GM23248 (cell line): ENCODE data around the gene MAN2B2.

ENCODE experiments used
- EZH2 ChIP-seq: fragments of 200-600 bp; sonication (generic); IDR thresholded peaks from 2 replicates; pipeline ENCODE4 v1.6.1; 2018; ENCODE audit warnings: antibody characterized with exemption, mild to moderate bottlenecking; ENCODE audit not compliant: insufficient read depth, poor library complexity, severe bottlenecking
- EZH2phosphoT487 ChIP-seq: fragments of 200-600 bp; sonication (generic); IDR thresholded peaks from 2 replicates; pipeline ENCODE4 v1.6.1; 2018; ENCODE audit warnings: antibody characterized with exemption, moderate library complexity, mild to moderate bottlenecking, low read depth; ENCODE audit not compliant: insufficient read depth

DNA sequence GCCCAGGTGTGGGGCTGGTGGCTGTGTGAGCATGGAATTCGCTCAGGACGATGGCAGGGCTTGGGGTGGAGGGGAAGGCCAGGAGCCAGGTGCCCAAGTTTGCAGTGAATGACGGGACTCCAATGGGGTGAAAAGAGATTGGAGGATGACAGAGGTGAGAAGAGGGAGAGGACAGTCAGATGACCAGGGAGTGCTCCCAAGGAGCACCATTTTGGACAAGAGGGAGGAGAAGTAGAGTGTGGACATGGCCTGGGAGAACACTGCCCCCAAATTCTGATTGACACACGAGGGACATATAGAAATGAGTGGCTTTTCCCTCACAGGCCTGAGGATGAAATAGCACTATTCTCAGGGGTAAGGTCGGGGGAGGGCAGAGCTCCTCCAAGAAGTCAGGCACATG lies 72.2 kb downstream of the MAN2B2 start:
- no peak for TF ChIP-seq EZH2
- no peak for TF ChIP-seq EZH2phosphoT487
